ENCODE measurements around the gene TMEM101. TPM values are rescaled to one million over a fixed set of nuclear protein-coding genes. Genes with fewer than 3 reads are reported as not detected.
A peak's percentile ranks its signal among the peaks of the same experiment; 100 is the strongest.

TMEM101 gene
- total RNA-seq, 1 donor from 2014 or later = 52.4 TPM

GRCh38 chr17:44007346-44008204 is 7.2 kb downstream of the TMEM101 start:
- Histone ChIP-seq H3K36me3 (ENCODE audit: control insufficient read depth, insufficient read depth, low read length) (no peaks in the 10 kb centered on the region), H3K4me3 (ENCODE audit: low read depth, low read length) (peak overlapping the region; percentile 55), H3K27me3 (ENCODE audit: control insufficient read depth, insufficient read depth, low read length) (no peaks in the 10 kb centered on the region)
- no peak for TF ChIP-seq CTCF (IDR thresholded peaks at IDR 0.05; ENCODE audit: insufficient read depth, low read length, poor library complexity, severe bottlenecking)
- DNase-seq (ENCODE audit: low read depth) = no peak

- peak; percentile 87 for DNase-seq (ENCODE audit: low read depth)
- TF ChIP-seq CTCF (IDR thresholded peaks at IDR 0.05; ENCODE audit: insufficient read depth, low read length, poor library complexity, severe bottlenecking) = peak; percentile 75
Observed at GRCh38 chr17:44006598-44007345, 8.0 kb downstream of the TMEM101 start.

GRCh38 chr17:44006272-44006597 is 8.5 kb downstream of the TMEM101 start:
- TF ChIP-seq CTCF (IDR thresholded peaks at IDR 0.05; ENCODE audit: insufficient read depth, low read length, poor library complexity, severe bottlenecking) = no peak
- Histone ChIP-seq H3K4me3 (ENCODE audit: low read depth, low read length) (peak overlapping the region; percentile 52), H3K27me3 (ENCODE audit: control insufficient read depth, insufficient read depth, low read length) (no peaks in the 10 kb centered on the region), H3K36me3 (ENCODE audit: control insufficient read depth, insufficient read depth, low read length) (no peaks in the 10 kb centered on the region)
- no peak for DNase-seq (ENCODE audit: low read depth)

More at GRCh38 chr17:44006598-44007345, 8.0 kb downstream of the TMEM101 start:
- peak overlapping the region; percentile 55 for H3K4me3 ChIP-seq (ENCODE audit: low read depth, low read length)
- H3K36me3 ChIP-seq (ENCODE audit: control insufficient read depth, insufficient read depth, low read length) = no peaks in the 10 kb centered on the region
- H3K27me3 ChIP-seq (ENCODE audit: control insufficient read depth, insufficient read depth, low read length) = no peaks in the 10 kb centered on the region

- TF ChIP-seq CTCF (IDR thresholded peaks at IDR 0.05; ENCODE audit: insufficient read depth, low read length, poor library complexity, severe bottlenecking) = peak; percentile 38
- Histone ChIP-seq H3K27me3 (ENCODE audit: control insufficient read depth, insufficient read depth, low read length) (no peaks in the 10 kb centered on the region), H3K36me3 (ENCODE audit: control insufficient read depth, insufficient read depth, low read length) (no peaks in the 10 kb centered on the region), H3K4me3 (ENCODE audit: low read depth, low read length) (peak overlapping the region; percentile 52)
- no peak for DNase-seq (ENCODE audit: low read depth)
Observed at GRCh38 chr17:44005527-44006271, 9.1 kb downstream of the TMEM101 start.

- no peak for DNase-seq (ENCODE audit: low read depth)
- no peak for TF ChIP-seq CTCF (IDR thresholded peaks at IDR 0.05; ENCODE audit: insufficient read depth, low read length, poor library complexity, severe bottlenecking)
- no peaks in the 10 kb centered on the region for H3K27me3 ChIP-seq (ENCODE audit: control insufficient read depth, insufficient read depth, low read length)
- H3K4me3 ChIP-seq (ENCODE audit: low read depth, low read length) = peak overlapping the region; percentile 52
- no peaks in the 10 kb centered on the region for H3K36me3 ChIP-seq (ENCODE audit: control insufficient read depth, insufficient read depth, low read length)
Observed at GRCh38 chr17:44004761-44005526, 9.8 kb downstream of the TMEM101 start.
